Ishikawa (cell line): ENCODE measurements around the gene DOCK8.

ENCODE experiments used
- CEBPB ChIP-seq: IDR thresholded peaks from 2 replicates; pipeline ENCODE4 v1.6.1; 2012
- CREB1 ChIP-seq: IDR thresholded peaks from 2 replicates; pipeline ENCODE4 v1.6.1; 2012; ENCODE audit warnings: low read depth
- EGR1 ChIP-seq: IDR thresholded peaks from 2 replicates; pipeline ENCODE4 v1.6.1; 2012
- EP300 ChIP-seq: IDR thresholded peaks from 2 replicates; pipeline ENCODE4 v1.6.1; 2012; ENCODE audit warnings: borderline replicate concordance
- FOXM1 ChIP-seq: IDR thresholded peaks from 2 replicates; pipeline ENCODE4 v1.6.1; 2012; ENCODE audit warnings: low read depth, borderline replicate concordance
- NFIC ChIP-seq: IDR thresholded peaks from 2 replicates; pipeline ENCODE4 v1.6.1; 2012
- RAD21 ChIP-seq: IDR thresholded peaks from 2 replicates; pipeline ENCODE4 v1.6.1; 2012; ENCODE audit warnings: low read depth
- TAF1 ChIP-seq: IDR thresholded peaks from 2 replicates; pipeline ENCODE4 v1.6.1; 2012; ENCODE audit warnings: low read depth, mild to moderate bottlenecking
- TCF12 ChIP-seq: IDR thresholded peaks from 2 replicates; pipeline ENCODE4 v1.6.1; 2012; ENCODE audit warnings: low read depth
- TEAD4 ChIP-seq: IDR thresholded peaks from 2 replicates; pipeline ENCODE4 v1.6.1; 2012
- YY1 ChIP-seq: IDR thresholded peaks from 2 replicates; pipeline ENCODE4 v1.6.1; 2012; ENCODE audit warnings: low read depth
- ZBTB7A ChIP-seq: IDR thresholded peaks from 2 replicates; pipeline ENCODE4 v1.6.1; 2012; ENCODE audit warnings: low read depth
- TF ChIP-seq, protein P1 (sequence below): IDR thresholded peaks from 2 replicates; pipeline ENCODE4 v1.6.1; 2012; ENCODE audit warnings: low read depth, mild to moderate bottlenecking
- TF ChIP-seq, protein P2 (sequence below): IDR thresholded peaks from 2 replicates; pipeline ENCODE4 v1.6.1; 2012
- TF ChIP-seq, protein P3 (sequence below): IDR thresholded peaks from 2 replicates; pipeline ENCODE4 v1.6.1; 2012

DOCK8 gene

DNA sequence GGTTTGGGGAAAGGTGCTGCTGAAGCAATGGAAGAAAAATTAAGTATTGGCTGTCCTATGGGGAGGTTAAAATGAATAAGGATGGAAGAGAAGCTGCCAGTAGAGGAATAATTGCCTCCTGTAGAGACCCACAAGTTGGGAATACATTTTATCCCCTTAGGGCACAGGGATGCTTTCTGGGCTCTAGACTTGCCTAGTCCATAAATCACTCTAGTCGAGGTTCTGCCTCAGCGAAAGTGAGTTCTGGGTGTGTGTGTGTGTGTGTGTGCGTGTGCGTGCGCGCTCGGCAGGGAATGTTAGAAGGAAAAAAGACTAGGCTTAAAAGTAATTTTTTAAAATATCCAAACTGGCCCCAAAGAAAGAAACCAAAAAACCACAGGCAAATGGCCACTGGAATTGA, 291.6 kb downstream of the DOCK8 start:
- TF ChIP-seq, protein P1, sequence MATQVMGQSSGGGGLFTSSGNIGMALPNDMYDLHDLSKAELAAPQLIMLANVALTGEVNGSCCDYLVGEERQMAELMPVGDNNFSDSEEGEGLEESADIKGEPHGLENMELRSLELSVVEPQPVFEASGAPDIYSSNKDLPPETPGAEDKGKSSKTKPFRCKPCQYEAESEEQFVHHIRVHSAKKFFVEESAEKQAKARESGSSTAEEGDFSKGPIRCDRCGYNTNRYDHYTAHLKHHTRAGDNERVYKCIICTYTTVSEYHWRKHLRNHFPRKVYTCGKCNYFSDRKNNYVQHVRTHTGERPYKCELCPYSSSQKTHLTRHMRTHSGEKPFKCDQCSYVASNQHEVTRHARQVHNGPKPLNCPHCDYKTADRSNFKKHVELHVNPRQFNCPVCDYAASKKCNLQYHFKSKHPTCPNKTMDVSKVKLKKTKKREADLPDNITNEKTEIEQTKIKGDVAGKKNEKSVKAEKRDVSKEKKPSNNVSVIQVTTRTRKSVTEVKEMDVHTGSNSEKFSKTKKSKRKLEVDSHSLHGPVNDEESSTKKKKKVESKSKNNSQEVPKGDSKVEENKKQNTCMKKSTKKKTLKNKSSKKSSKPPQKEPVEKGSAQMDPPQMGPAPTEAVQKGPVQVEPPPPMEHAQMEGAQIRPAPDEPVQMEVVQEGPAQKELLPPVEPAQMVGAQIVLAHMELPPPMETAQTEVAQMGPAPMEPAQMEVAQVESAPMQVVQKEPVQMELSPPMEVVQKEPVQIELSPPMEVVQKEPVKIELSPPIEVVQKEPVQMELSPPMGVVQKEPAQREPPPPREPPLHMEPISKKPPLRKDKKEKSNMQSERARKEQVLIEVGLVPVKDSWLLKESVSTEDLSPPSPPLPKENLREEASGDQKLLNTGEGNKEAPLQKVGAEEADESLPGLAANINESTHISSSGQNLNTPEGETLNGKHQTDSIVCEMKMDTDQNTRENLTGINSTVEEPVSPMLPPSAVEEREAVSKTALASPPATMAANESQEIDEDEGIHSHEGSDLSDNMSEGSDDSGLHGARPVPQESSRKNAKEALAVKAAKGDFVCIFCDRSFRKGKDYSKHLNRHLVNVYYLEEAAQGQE = no peak
- TF ChIP-seq ZBTB7A (no peak), TCF12 (no peak), CEBPB (no peak), FOXM1 (no peak), NFIC (no peak), CREB1 (no peak), TEAD4 (no peak), EP300 (no peak), RAD21 (no peak), YY1 (no peak), TAF1 (no peak), EGR1 (no peak)
- TF ChIP-seq, protein P2, sequence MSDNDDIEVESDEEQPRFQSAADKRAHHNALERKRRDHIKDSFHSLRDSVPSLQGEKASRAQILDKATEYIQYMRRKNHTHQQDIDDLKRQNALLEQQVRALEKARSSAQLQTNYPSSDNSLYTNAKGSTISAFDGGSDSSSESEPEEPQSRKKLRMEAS = no peak
- TF ChIP-seq, protein P3, sequence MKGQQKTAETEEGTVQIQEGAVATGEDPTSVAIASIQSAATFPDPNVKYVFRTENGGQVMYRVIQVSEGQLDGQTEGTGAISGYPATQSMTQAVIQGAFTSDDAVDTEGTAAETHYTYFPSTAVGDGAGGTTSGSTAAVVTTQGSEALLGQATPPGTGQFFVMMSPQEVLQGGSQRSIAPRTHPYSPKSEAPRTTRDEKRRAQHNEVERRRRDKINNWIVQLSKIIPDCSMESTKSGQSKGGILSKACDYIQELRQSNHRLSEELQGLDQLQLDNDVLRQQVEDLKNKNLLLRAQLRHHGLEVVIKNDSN = no peak

DNA sequence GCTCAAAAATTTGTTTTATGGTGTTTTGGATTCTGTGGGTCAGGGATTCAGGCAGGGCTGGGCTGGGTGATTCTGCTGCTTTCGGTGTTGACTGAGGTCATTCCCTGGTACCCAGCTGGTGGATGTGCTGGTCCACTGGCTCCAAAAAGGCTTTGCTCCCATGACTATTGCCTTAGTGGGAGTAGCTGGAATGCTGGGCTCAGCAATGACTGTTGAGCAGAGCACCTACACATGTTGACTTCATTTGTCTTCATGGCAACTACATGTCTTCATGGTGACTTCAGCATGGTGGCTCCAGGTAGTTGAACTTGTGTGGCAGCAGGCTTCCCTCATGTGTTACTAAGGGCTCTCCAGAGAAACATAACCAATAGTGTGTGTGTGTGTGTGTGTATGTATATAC, 297.2 kb downstream of the DOCK8 start:
- TF ChIP-seq NFIC (no peak), CREB1 (no peak), YY1 (no peak), FOXM1 (no peak), TCF12 (no peak), TAF1 (no peak), CEBPB (no peak), EGR1 (no peak), TEAD4 (no peak), EP300 (no peak), RAD21 (no peak), ZBTB7A (no peak)
- TF ChIP-seq, protein P3 = no peak
- TF ChIP-seq, protein P1 = no peak
- TF ChIP-seq, protein P2 = no peak

DNA sequence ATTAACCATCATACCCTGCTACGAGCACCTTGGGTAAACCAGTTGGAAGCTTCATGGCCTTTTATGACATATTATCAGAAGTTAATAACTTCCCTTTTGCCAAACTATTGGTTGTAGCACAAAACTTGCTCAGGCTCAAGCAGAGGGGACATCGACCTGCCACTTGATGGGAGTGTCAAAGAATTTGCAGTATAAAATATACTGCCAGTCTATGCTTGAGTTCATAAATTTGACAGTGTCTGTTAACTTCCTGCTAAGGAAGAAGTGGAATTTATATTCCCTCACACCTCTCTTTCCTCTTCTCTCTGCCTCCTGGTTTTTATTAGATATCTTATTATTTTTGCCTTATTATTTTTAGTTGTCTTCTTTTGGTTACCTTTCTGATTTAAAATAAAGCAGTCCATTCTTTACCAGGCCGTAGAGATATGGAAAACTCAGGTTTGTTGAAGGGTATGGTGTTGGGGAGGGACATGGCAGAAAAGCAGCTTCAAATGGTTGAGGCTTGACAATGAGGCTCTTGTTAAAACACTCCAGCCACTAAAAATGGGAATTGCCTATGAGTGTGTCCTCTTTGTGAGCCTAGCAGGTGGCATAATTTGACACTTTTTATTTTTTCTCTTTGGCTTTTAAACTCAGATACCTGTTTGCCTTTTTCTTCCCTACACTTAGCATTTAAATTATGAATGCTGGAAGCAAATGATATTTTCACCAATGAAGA, 298.0 kb downstream of the DOCK8 start:
- TF ChIP-seq TEAD4 (no peak), FOXM1 (no peak), TCF12 (no peak), CEBPB (no peak), EGR1 (no peak), YY1 (no peak), RAD21 (no peak), EP300 (no peak)
- TF ChIP-seq, protein P3 = no peak
- TF ChIP-seq, protein P2 = no peak
